Activated CD8-positive, alpha-beta memory T cell treated with anti-CD3 and anti-CD28 coated beads for 36 hours (primary cell): Measurements from ENCODE around the gene HAP1. TPM values are rescaled to one million over a fixed set of nuclear protein-coding genes. Genes with fewer than 3 reads are reported as not detected.
"Not testable (repeated sequence)": the region's sequence is repeated elsewhere in the genome, so short reads cannot be mapped to it uniquely, and the experiment has no call there.

ENCODE experiments used
- CTCF ChIA-PET: fragments of 350-600 bp; sonication (Branson Sonifier 250); formaldehyde crosslinking; loops from one replicate; lab custom pipeline; 2021; ENCODE audit warnings: antibody characterized with exemption; lab: Charles Lee
- POLR2A ChIA-PET: fragments of 350-600 bp; sonication (Branson Sonifier 250); formaldehyde crosslinking; loops from one replicate; lab custom pipeline; 2021; ENCODE audit warnings: antibody characterized with exemption; lab: Charles Lee
- total RNA-seq, 2 experiments: library from RNA; stranded (reverse); gene quantifications; one replicate each; pipeline ENCODE4 v1.2.3, GENCODE V29; 2021

Gene HAP1
- under 1 TPM; 0.10 to 0.25 TPM for total RNA-seq

GRCh38 chr17:41734139-41734948 is at the start of gene HAP1:
Gene HAP1 (minus strand): TSS chr17:41734643. CDS start chr17:41734634, 9 bp downstream.
- ChIA-PET CTCF (no interaction called here), POLR2A (no interaction called here)

GRCh38 chr17:41782142-41782541 is 47.7 kb upstream of the HAP1 start:
- ChIA-PET POLR2A (no interaction called here), CTCF (interaction anchor here (0.7 kb wide), 1 partner anchor 246 kb away, joined by 4 read pairs; no protein-coding TSS in a partner anchor)

- POLR2A ChIA-PET = interaction anchor here (0.7 kb wide), 1 partner anchor 17 kb away, joined by 3 read pairs; no protein-coding TSS in a partner anchor
- CTCF ChIA-PET = no interaction called here
These were observed 47.1 kb upstream of the HAP1 start for GRCh38 chr17:41781404-41782110.

GRCh38 chr17:41779954-41780353 is 45.5 kb upstream of the HAP1 start:
- ChIA-PET POLR2A (no interaction called here), CTCF (interaction anchor here (0.7 to 1.0 kb wide), 2 partner anchors 9 to 19 kb away, joined by 3 read pairs; no protein-coding TSS in a partner anchor)

GRCh38 chr17:41777574-41778188 is 43.2 kb upstream of the HAP1 start:
- ChIA-PET POLR2A (no interaction called here), CTCF (interaction anchor here (2.2 kb wide), 1 partner anchor 24 kb away, joined by 8 read pairs; no protein-coding TSS in a partner anchor)

- POLR2A ChIA-PET = no interaction called here
- CTCF ChIA-PET = interaction anchor here (2.2 kb wide), 1 partner anchor 25 kb away, joined by 8 read pairs; no protein-coding TSS in a partner anchor
These were observed 42.7 kb upstream of the HAP1 start for GRCh38 chr17:41777157-41777573.

- CTCF ChIA-PET, POLR2A ChIA-PET: not testable (repeated sequence)
These were observed 41.9 kb upstream of the HAP1 start for GRCh38 chr17:41776262-41776900.

GRCh38 chr17:41775394-41776226 is 41.2 kb upstream of the HAP1 start:
- ChIA-PET CTCF (no interaction called here), POLR2A (no interaction called here)

- CTCF ChIA-PET = interaction anchor here (0.6 to 1.4 kb wide), 2 partner anchors 9 to 34 kb away, joined by 3 read pairs; no protein-coding TSS in a partner anchor
- POLR2A ChIA-PET = no interaction called here
These were observed 39.3 kb upstream of the HAP1 start for GRCh38 chr17:41773731-41774193.

- CTCF ChIA-PET = interaction anchor here (0.6 to 1.4 kb wide), 3 partner anchors 10 to 98 kb away, joined by 3 read pairs; no protein-coding TSS in a partner anchor
- POLR2A ChIA-PET = no interaction called here
These were observed 38.7 kb upstream of the HAP1 start for GRCh38 chr17:41773190-41773588.

GRCh38 chr17:41772586-41773189 is 38.2 kb upstream of the HAP1 start:
- ChIA-PET CTCF (interaction anchor here (0.6 kb wide), 1 partner anchor 98 kb away, joined by 3 read pairs; no protein-coding TSS in a partner anchor), POLR2A (no interaction called here)

- ChIA-PET CTCF (no interaction called here), POLR2A (no interaction called here)
These were observed 37.8 kb upstream of the HAP1 start for GRCh38 chr17:41772218-41772585.

- CTCF ChIA-PET = no interaction called here
- POLR2A ChIA-PET = no interaction called here
These were observed 37.2 kb upstream of the HAP1 start for GRCh38 chr17:41771389-41772206.

- ChIA-PET POLR2A (no interaction called here), CTCF (no interaction called here)
These were observed 35.5 kb upstream of the HAP1 start for GRCh38 chr17:41769985-41770384.

- ChIA-PET CTCF (no interaction called here), POLR2A (interaction anchor here (0.6 kb wide), 1 partner anchor 128 kb away, joined by 3 read pairs; no protein-coding TSS in a partner anchor)
These were observed 35.0 kb upstream of the HAP1 start for GRCh38 chr17:41769346-41769862.

GRCh38 chr17:41768682-41769288 is 34.3 kb upstream of the HAP1 start:
- CTCF ChIA-PET = no interaction called here
- POLR2A ChIA-PET = interaction anchor here (0.6 kb wide), 1 partner anchor 129 kb away, joined by 3 read pairs; no protein-coding TSS in a partner anchor
